Left forelimb (tissue), 1 donor: ENCODE results near the gene RBM47.
"Not testable (repeated sequence)": the region's sequence is repeated elsewhere in the genome, so short reads cannot be mapped to it uniquely, and the experiment has no call there.

ENCODE experiments used
- DNase-seq: peaks from one replicate; pipeline ENCODE4 v3.0.0-alpha.2; 2018; ENCODE audit warnings: low spot score

RBM47 gene

GRCh38 chr4:40486534-40486933 is 143.1 kb downstream of the RBM47 start:
- DNase-seq, result no peak

DNA sequence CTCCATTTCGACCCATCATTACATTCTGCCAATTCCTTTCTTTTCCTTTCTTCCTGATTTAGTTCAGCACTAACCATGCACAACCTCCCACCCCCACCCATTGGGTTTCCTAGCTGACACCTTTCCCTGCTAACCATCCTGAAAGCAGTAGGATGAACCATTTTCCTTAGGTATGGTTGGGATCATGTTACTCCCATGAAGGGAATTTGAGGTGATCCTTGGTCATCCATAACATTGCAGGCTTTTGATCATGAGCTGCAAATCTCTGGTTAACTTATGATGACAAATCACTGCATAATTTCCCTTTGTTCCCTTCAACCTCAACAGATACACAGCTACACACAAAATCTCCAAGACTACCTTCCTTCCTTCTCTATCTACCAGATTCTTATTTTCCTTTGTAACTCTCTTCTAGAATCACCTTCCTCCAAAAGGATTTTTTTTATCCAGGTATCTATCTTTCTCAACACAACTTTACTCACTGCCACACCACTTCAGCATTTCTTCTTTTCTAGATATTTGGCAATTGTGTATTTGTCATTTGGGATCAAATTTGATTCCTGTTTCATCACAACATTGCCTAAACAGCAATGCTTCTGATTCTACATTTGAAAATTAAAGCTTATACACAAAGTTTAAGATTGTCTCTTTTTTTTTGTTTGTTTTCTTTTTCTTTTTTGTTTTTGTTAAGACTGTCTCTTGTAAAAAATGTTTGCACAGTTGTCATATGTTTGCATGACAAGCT is 145.1 kb downstream of the RBM47 start:
- no peak for DNase-seq

GRCh38 chr4:40482985-40483647 is 146.5 kb downstream of the RBM47 start:
- no peak for DNase-seq

DNA sequence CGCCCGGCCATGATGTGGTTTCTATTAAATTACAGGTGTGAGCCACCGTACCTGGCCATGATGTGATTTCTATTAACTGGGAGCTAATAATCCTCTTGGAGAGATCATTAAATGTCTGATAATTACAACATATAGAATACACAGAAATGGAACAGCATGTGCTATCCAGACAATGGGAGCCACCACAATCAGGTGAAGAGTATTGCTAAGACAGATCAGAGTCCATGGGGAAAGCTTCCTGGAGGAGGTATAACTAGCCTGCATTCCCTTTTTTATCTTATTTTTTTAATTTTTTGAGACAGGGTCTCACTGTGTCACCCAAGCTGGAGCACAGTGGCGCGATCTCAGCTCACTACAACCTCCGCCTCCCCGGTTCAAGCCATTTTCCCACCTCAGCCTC is 147.7 kb downstream of the RBM47 start:
- no peak for DNase-seq

DNA sequence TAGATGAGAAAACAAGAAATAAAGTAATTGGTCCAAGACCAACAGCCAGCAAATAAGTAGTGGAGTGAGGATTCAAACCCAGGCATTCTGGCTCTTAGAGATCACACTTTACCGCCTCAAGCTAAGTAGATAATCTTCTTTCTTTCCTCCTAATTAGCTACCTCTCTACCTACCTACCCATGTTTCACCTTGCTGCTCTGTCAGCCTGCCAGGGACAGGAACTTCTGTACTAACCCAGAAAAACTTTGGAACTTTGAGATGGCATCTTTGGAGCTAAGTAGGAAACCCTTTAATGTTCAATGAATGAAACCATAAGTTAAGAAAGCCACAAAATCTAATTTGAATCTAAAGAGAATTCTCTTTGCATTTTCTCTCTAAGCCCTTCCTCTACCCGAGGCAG is 149.4 kb downstream of the RBM47 start:
- DNase-seq, result no peak

DNA sequence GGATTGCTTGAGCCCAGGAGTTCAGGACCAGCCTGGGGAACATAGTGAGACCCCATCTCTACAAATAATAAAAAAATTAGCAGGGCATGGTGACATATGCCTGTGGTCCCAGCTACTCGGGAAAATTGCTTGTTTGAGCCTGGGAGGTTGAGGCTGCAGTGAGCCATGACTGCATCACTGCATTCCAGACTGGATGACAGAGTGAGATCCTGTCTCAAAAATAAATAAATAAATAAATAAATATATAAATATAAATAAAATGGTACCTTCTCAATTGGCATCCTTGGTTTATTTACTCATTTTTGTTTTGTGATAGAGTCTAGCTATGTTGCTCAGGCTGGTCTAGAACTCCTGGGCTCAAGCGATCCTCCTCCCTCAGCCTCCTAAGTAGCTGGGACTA is 150.3 kb downstream of the RBM47 start:
- no peak for DNase-seq

DNA sequence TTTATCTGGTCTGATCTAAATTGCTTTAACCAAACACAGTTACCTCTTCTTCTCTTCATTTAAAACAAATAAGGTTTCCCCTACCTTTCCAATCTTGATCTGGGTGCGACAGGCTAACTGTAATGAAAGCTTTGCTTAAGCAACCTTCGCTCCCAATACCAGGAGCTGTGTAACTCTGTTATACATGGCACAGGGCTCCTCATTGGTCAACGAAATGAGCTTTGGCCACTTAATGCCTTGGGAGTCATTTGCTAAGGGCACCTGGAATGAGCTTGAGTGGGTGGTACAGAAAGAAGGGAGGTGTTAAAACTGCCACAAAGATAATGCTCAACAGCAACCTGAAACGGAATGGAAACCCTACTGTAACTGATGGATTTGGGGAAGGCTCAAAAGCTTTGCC is 154.1 kb downstream of the RBM47 start:
- no peak for DNase-seq

DNA sequence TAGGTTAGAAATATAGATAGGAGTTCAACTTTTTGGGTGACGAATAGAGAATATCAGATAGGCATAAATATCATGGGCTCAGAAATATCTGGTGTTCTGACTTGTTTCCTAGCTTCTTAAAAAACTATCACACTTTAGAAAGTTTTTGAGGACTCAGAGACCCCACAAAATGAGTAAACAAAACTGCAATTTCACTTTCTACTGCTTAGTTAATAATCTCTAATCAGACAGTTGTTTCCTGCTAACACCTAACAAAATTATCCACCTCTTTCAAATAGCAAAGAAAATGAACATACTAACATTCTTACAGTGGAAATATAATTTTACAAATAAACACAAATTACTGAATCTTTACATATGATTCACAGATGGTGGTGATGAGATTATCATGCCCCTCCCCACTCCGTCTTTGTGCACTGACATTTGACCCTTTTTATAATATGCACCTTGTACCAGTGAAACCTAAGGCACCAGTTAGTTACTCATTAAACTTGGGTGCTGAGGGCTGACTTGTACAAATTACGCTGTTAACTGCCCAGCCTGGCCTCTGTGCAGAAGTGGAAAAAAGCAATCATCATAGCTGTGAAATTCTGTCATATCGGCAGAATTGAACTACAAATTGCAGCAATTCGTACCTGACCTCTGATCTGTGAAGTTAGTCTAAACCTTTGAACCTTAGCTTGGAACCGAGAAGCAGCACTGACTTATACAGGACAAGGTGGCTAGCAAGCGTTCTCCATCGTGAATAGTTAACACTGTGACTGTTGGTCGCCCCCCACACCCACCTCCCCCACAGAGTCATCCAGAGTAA is 155.9 kb downstream of the RBM47 start:
- no peak for DNase-seq

- DNase-seq, result no peak
These were observed 157.7 kb downstream of the RBM47 start for GRCh38 chr4:40471923-40472322.

- no peak for DNase-seq
These were observed 162.9 kb downstream of the RBM47 start for GRCh38 chr4:40466789-40467188.

- no peak for DNase-seq
These were observed 167.3 kb downstream of the RBM47 start for GRCh38 chr4:40462326-40462725.

DNA sequence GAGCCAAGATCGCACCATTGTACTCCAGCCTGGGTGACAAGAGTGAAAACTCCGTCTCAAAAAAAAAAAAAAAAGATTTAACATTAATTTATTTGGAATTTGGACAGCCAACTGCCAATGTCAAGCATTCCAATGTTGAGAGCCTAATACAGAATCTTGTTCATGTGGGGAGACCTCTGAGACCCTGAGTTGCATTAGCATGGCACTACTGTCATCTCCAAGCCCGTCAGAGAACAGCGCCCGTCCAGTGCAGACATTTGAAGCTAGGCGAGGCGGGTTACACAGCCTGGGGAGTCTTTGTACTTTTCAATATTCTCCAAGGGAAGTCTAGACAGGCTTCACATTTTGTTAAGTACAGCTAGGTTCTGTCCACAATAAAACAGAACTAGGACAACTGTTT is 167.8 kb downstream of the RBM47 start:
- no peak for DNase-seq

GRCh38 chr4:40461062-40461461 is 168.6 kb downstream of the RBM47 start:
- DNase-seq, result no peak

- no peak for DNase-seq
These were observed 171.0 kb downstream of the RBM47 start for GRCh38 chr4:40458683-40459082.

GRCh38 chr4:40458109-40458508 is 171.6 kb downstream of the RBM47 start:
- no peak for DNase-seq

DNA sequence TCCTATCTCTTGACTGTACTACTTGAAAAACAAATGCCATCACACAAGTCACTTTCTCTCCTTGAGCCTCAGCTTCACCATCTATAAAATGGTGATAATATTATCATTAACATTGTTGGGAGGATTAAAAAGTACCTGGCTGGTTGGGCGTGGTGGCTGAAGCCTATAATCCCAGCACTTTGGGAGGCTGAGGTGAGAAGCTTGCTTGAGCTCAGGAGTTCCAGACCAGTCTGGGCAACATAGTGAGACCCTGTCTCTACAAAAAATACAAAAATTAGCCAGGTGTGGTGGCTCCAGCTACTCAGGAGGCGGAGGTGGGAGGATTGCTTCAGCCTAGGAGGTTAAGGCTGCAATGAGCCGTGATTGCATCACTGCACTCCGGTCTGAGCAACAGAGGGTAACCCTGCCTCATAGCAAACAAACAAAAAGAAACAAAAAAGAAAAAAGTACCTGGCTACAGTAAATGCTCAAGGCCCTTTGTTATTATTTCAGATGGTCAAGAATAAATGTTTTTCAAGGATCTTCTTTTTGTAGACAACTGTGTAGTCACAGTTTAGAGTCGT is 174.2 kb downstream of the RBM47 start:
- DNase-seq, result no peak

- no peak for DNase-seq
These were observed 174.8 kb downstream of the RBM47 start for GRCh38 chr4:40454816-40455215.

DNA sequence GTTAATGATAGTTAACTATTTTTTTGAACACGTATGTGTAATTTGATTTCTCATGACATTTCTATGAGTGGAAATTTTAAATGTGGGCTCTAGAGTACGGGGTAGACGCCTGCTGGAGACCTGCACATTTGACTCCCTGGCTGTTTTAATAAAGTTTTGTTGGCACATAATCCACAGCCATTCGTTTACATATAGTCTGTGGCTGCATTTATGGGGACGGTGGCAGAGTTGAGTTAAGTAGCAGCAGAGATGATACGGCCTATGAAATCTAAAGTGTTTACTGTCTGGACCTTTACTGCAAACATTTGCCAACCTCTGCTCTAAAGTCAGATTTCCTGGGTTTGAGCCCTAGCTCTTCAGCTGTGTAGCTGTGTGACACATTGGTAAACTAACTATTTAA is 175.8 kb downstream of the RBM47 start:
- no peak for DNase-seq

DNA sequence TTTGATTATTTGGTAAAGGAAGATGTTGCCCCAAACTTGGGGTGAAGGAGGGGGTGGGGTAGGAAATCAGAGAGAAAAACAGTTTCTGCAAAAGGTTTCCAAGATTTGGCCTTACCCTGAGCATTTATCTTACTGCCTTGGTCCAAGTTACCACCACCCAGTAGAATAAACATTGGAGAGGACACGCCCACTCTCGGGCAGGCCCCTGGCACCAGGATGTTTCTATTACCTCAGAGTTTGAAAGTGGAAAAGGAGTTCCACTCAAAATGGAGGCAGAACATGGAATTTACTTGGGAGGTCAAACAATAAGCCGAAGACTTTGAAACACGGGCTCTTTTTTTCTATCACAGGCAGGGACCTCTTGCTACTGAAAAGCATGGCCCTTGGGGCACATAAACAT is 180.8 kb downstream of the RBM47 start:
- DNase-seq, result no peak

- no peak for DNase-seq
These were observed 182.8 kb downstream of the RBM47 start for GRCh38 chr4:40446839-40447238.

GRCh38 chr4:40446261-40446750 is 183.4 kb downstream of the RBM47 start:
- DNase-seq, result not testable (repeated sequence)

GRCh38 chr4:40445671-40446070 is 184.0 kb downstream of the RBM47 start:
- DNase-seq, result no peak

GRCh38 chr4:40441430-40441829 is 188.2 kb downstream of the RBM47 start:
- DNase-seq, result no peak
